Right lobe of liver (tissue), 4 donors: ENCODE data around the gene CIAO1.

Experiments
- POLR2A ChIP-seq: fragments of 450-650 bp; IDR thresholded peaks from one replicate; pipeline ENCODE4 v1.6.1; 2017; ENCODE audit warnings: antibody characterized with exemption, mild to moderate bottlenecking
- TF ChIP-seq, protein P1 (sequence below), 4 donors: fragments of 200-600 bp in 3 of 4; fragments of 450-650 bp in 1 of 4; IDR thresholded peaks; one replicate each; pipeline versions ENCODE4 v1.5.1 to v1.8.0; 2016 to 2022; ENCODE audit warnings: antibody characterized with exemption in 4 of 4, mild to moderate bottlenecking in 2 of 4
- donor health status: DM: no; HTN: no; CAD: no.
- donor health status: DM: no; HTN: no; CAD: no.
- donor health status: DM: no; HTN: yes; CAD: no.

DNA sequence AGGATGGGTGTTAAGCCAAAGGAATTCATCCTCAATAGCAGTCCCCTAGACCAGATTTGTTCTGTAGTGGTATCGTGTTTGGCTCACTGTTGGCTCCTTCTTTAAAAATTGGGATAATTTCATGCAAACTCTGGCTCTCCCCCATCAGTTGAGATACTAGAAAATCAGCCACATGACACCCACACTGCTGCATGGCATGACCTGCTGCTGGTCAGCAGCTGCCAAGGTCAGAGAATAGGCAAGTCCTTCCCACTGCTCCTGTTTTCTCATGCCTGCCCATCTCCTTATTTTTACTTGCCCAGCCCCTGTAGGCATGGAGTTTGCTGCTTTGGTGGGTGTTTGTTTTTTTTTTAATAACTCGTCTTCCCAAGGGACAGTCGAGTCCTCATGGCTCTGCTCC lies 40.3 kb downstream of the CIAO1 start:
- TF ChIP-seq, protein P1, sequence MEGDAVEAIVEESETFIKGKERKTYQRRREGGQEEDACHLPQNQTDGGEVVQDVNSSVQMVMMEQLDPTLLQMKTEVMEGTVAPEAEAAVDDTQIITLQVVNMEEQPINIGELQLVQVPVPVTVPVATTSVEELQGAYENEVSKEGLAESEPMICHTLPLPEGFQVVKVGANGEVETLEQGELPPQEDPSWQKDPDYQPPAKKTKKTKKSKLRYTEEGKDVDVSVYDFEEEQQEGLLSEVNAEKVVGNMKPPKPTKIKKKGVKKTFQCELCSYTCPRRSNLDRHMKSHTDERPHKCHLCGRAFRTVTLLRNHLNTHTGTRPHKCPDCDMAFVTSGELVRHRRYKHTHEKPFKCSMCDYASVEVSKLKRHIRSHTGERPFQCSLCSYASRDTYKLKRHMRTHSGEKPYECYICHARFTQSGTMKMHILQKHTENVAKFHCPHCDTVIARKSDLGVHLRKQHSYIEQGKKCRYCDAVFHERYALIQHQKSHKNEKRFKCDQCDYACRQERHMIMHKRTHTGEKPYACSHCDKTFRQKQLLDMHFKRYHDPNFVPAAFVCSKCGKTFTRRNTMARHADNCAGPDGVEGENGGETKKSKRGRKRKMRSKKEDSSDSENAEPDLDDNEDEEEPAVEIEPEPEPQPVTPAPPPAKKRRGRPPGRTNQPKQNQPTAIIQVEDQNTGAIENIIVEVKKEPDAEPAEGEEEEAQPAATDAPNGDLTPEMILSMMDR (IDR thresholded peaks at IDR 0.05): no peak
- TF ChIP-seq POLR2A: no peak
